ENCODE data around the gene FAM163A. TPM values are rescaled to one million over a fixed set of nuclear protein-coding genes. Genes with fewer than 3 reads are reported as not detected.

The FAM163A gene
- total RNA-seq, 1 donor: under 0.01 TPM

DNA sequence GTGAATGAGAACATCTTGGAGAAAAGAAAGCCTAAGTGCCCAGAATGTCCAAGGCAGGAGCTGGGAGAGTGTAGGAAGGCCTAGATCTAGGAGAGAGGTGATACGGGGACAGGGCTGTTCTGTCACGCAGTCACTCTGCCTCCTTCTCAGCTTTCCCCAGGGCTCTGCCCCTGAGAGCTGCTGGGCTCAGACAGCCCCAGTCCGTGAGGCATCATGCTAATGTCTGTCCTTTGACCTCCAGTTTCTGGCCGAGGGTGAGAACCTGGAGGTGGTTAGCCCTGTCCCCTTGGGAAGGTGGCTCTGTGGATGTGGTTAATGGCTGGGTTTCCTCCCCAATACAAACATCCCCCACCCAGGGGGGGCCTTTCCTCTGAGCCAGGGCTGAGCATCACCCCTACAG is 63.2 kb downstream of the FAM163A start:
- no peak overlapping the region for H3K4me3 ChIP-seq (ENCODE audit: low read depth, low read length)
- no peak for TF ChIP-seq CTCF (IDR thresholded peaks at IDR 0.05; ENCODE audit: insufficient read depth, low read depth, low read length)
- no peak for DNase-seq (ENCODE audit: low read depth)

GRCh38 chr1:179807291-179807690 is 64.2 kb downstream of the FAM163A start:
- H3K4me3 ChIP-seq (ENCODE audit: low read depth, low read length): no peak overlapping the region
- TF ChIP-seq CTCF (IDR thresholded peaks at IDR 0.05; ENCODE audit: insufficient read depth, low read depth, low read length): no peak
- no peak for DNase-seq (ENCODE audit: low read depth)

DNA sequence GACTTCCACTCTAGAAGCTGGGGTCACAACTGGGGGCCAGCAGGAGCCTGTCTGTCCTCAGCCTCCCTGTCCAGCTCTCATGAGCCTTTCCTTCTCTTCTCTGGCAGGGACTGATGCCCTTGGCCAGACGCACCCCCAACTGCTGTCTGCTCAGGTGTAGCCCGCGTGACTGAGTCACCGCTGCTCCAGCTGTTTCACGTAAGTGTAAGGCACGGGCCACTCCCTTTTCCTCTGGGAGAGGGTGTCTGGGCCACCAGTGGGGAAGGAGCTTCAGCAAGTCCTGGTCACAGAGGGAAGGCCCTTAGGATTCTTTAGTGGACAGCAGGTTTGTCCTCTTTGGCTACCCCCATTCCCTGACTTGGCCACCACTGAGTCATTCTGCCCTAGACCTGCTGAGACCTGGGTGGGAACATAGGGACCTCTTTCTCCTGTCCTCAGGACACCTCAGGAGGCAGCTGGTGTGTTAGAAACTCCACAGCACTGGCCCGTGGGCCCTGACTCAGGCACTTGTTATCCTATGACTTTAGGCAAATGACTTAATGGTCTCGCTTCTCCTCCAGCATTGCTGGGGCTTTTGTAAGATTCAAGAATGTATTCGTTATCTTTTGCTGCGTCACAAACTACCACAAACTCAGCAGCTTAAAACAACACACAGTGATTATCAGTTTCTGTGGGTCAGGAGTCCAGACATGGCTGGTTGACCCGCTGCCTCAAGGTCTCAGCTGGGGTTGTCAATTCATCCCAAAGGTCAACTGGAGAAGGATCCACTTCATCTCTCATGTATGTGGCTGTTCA is 64.8 kb downstream of the FAM163A start:
- DNase-seq (ENCODE audit: low read depth): peak; percentile 98
- no peak for TF ChIP-seq CTCF (IDR thresholded peaks at IDR 0.05; ENCODE audit: insufficient read depth, low read depth, low read length)
- H3K4me3 ChIP-seq (ENCODE audit: low read depth, low read length): no peak overlapping the region

DNA sequence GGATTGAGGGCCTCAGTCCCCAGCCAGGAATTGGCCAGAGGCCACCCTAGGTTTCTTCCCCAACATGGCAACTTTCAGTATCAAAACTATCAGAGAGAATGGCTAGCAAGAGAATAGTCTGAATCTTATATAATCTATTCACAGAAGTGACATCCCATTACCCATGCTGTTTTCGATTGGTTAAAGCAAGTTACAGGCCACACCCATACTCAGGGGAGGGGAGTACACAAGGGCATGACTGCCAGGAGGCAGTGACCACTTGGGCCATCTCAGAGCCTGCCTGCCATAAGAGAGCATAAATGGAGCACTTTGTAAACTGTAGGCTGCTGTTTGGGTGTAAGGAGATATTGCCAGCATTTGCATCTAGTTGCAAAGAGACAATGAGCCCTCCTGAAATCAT is 65.4 kb downstream of the FAM163A start:
- DNase-seq (ENCODE audit: low read depth): no peak
- no peak for TF ChIP-seq CTCF (IDR thresholded peaks at IDR 0.05; ENCODE audit: insufficient read depth, low read depth, low read length)
- H3K4me3 ChIP-seq (ENCODE audit: low read depth, low read length): no peak overlapping the region

DNA sequence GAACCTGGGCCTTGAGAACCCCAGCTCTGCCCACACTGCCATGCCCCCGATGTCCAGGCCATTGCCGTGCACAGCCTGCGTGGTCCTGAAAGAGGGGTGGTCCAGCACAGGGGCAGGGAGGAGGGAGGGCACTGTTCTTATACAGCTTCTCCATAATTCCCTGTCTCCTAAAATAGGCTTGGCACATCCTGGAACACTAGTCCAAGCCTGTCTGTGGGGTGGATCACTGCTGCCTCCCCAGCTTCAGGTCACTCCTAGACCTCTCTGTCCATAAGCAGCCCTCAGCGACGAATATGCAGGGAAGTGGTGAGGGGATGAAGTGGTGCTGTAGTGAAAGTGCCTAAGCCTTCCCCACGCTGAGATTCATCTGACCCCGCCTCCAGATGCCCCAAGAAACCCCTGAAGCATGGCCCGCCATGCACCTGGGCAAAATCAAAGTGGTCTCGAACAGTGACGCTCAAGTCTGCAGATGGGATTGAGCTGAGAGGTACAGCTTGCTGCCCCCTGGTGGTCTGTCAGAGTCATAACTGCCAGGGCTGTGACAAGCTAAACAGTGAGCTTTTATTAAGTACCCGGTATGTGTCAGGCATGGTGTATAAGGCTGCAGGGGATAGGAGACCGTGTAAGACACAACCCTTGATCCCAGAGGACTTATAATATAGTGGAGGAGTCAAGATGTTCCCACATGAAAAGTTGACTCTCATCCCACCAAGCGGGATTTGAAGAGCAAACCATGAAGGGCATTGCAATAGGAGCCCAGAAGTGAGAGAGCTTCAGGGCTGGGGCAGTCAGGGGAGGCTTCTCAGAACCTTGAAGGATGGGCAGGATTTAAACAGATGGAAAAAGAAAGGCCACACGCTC is 66.6 kb downstream of the FAM163A start:
- DNase-seq (ENCODE audit: low read depth): peak; percentile 82
- no peak overlapping the region for H3K4me3 ChIP-seq (ENCODE audit: low read depth, low read length)
- TF ChIP-seq CTCF (IDR thresholded peaks at IDR 0.05; ENCODE audit: insufficient read depth, low read depth, low read length): peak; percentile 93

DNA sequence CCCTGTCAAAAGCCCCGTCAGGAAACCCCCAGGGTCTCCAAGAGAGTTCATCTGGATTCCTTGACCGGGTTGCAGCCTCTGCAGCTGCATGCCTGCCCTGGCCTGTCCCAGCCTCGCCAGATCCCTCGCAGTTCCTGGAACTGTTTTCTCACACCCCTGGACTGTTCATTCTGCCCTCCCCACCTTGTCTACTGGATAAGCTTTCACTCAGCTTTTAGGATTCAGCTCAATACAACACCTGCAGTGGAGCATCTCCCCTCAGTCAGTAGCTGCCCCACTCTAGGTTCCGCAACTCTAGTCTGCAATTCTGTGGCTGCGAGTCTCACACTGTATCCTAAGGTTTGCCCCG is 67.2 kb downstream of the FAM163A start:
- no peak for TF ChIP-seq CTCF (IDR thresholded peaks at IDR 0.05; ENCODE audit: insufficient read depth, low read depth, low read length)
- no peak for DNase-seq (ENCODE audit: low read depth)
- no peak overlapping the region for H3K4me3 ChIP-seq (ENCODE audit: low read depth, low read length)

Data from fibroblast of villous mesenchyme (primary cell).